G401 (cell line): ENCODE data around the gene FXYD6. TPM values are rescaled to one million over a fixed set of nuclear protein-coding genes. Genes with fewer than 3 reads are reported as not detected.

Experiments
- DNase-seq: peaks from one replicate; pipeline ENCODE4 v3.0.0-alpha.2; 2015; ENCODE audit warnings: low spot score
- in situ Hi-C: cut with HindIII; loops from 2 replicates; pipeline ENCODE4 v1.10.0; 2016; ENCODE audit warnings: low sequenced_read_pairs, mixed read lengths
- total RNA-seq: library from RNA; depleted of rRNA; stranded (reverse); fragments of >200 nt; shearing (Covaris generic); gene quantifications from 2 replicates; pipeline ENCODE4 v1.2.3, GENCODE V29; 2014

Gene FXYD6
- total RNA-seq, 1 experiment from 2014 or later = not detected

GRCh38 chr11:117824571-117825537, 51.6 kb downstream of the FXYD6 start, which contains the start of gene FXYD2:
Gene FXYD2, minus strand, starts transcription at chr11:117824744. Its CDS starts 66 bp downstream, at chr11:117824678.
- DNase-seq = peak; percentile 59
- in situ Hi-C loops = no loop called here

- in situ Hi-C loops = no loop called here
- DNase-seq = no peak
Measured at GRCh38 chr11:117823946-117824420, 52.5 kb downstream of the FXYD6 start.

- in situ Hi-C loops = no loop called here
- DNase-seq = no peak
Measured at GRCh38 chr11:117823294-117823945, 53.0 kb downstream of the FXYD6 start.

GRCh38 chr11:117822074-117823033, 54.1 kb downstream of the FXYD6 start:
- in situ Hi-C loops = no loop called here
- DNase-seq = no peak

- in situ Hi-C loops = no loop called here
- DNase-seq = no peak
Measured at GRCh38 chr11:117821431-117821830, 55.0 kb downstream of the FXYD6 start.

GRCh38 chr11:117820516-117820915, 55.9 kb downstream of the FXYD6 start:
- in situ Hi-C loops = no loop called here

GRCh38 chr11:117820071-117820470, 56.4 kb downstream of the FXYD6 start:
- in situ Hi-C loops = no loop called here
- DNase-seq = no peak

More at GRCh38 chr11:117820516-117820915, 55.9 kb downstream of the FXYD6 start:
- no peak for DNase-seq

- in situ Hi-C loops = no loop called here
- no peak for DNase-seq
Measured at GRCh38 chr11:117819096-117820040, 57.1 kb downstream of the FXYD6 start.

GRCh38 chr11:117818041-117818873, 58.2 kb downstream of the FXYD6 start:
- in situ Hi-C loops = no loop called here
- no peak for DNase-seq

GRCh38 chr11:117817368-117818040, 59.0 kb downstream of the FXYD6 start:
- peak; percentile 75 for DNase-seq

GRCh38 chr11:117816846-117817367, 59.6 kb downstream of the FXYD6 start:
- DNase-seq = no peak
- in situ Hi-C loops = no loop called here

More at GRCh38 chr11:117817368-117818040, 59.0 kb downstream of the FXYD6 start:
- in situ Hi-C loops = no loop called here

GRCh38 chr11:117816151-117816741, 60.2 kb downstream of the FXYD6 start:
- no peak for DNase-seq
- in situ Hi-C loops = no loop called here

- in situ Hi-C loops = no loop called here
- no peak for DNase-seq
Measured at GRCh38 chr11:117815262-117815803, 61.1 kb downstream of the FXYD6 start.

GRCh38 chr11:117814766-117815261, 61.6 kb downstream of the FXYD6 start:
- DNase-seq = no peak
- in situ Hi-C loops = no loop called here

- no peak for DNase-seq
- in situ Hi-C loops = no loop called here
Measured at GRCh38 chr11:117814204-117814765, 62.2 kb downstream of the FXYD6 start.
